LNCAP (cell line): ENCODE data around the gene ZBTB32.

Source experiments
- TF ChIP-seq, protein P1 (sequence below): fragments of 450-650 bp; IDR thresholded peaks from 2 replicates; pipeline ENCODE4 v1.5.1; 2017; ENCODE audit warnings: mild to moderate bottlenecking

ZBTB32 gene

DNA sequence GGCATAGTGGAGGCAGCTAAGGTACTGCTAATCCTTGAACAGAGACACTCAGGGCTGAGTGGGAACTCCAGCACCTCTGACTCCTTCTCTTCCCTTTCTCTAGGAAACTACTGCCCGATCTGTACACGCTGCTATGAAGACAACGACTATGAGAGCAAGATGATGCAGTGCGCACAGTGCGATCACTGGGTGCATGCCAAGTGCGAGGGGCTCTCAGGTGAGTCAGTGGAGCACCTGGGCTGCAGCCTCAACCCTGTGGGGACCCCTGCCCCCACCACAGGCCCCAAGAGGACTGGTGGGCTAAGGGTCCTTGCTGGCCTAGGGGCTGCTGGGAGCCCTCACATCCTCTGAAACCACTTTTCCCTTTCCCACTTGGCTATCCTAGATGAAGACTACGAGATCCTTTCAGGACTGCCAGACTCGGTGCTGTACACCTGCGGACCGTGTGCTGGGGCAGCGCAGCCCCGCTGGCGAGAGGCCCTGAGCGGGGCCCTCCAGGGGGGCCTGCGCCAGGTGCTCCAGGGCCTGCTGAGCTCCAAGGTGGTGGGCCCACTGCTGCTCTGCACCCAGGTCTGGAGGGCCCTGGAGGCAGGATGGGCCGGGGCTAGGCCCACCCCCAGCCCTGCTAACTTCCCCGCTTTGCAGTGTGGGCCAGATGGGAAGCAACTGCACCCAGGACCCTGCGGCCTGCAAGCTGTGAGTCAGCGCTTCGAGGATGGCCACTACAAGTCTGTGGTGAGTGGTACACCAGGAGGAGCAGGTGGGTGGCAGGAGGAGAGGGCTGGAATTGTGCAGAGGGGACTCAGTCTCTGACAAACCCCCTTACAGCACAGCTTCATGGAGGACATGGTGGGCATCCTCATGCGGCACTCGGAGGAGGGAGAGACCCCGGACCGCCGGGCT is 22.9 kb downstream of the ZBTB32 start:
- TF ChIP-seq, protein P1, sequence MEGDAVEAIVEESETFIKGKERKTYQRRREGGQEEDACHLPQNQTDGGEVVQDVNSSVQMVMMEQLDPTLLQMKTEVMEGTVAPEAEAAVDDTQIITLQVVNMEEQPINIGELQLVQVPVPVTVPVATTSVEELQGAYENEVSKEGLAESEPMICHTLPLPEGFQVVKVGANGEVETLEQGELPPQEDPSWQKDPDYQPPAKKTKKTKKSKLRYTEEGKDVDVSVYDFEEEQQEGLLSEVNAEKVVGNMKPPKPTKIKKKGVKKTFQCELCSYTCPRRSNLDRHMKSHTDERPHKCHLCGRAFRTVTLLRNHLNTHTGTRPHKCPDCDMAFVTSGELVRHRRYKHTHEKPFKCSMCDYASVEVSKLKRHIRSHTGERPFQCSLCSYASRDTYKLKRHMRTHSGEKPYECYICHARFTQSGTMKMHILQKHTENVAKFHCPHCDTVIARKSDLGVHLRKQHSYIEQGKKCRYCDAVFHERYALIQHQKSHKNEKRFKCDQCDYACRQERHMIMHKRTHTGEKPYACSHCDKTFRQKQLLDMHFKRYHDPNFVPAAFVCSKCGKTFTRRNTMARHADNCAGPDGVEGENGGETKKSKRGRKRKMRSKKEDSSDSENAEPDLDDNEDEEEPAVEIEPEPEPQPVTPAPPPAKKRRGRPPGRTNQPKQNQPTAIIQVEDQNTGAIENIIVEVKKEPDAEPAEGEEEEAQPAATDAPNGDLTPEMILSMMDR: no peak

DNA sequence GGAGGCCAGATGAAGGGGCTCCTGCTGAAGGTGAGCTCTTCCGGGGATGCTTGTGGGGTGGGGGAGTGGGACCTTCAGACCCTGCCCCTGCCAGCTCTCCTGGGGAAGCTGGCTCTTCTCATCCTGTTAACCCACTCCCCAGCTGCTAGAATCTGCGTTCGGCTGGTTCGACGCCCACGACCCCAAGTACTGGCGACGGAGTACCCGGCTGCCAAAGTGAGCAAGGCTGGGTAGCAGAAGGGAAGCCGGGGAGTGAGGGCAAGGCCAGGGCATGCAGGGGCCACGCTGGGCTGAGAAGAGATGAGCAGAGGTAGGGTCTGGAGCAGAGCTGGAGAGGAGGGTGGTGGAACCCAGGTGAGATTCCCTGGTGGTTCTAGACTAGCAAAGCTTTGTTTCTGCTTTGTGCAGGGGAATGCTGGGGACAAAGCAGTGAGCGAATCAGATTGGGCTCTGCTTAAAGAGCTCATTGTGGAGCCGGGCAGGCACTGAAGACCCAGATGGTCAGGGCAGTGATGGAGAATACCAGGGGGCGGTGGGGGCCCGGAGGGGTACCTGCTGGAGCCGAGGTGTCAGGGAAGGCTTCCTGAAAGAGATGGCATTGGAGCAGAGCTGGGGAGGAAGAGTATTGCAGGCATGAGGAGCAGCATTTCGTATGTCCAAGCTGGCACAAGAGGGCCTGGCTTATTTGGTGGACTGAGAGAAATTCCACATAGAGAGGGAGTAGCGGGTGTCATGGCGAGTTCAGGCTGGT is 23.8 kb downstream of the ZBTB32 start:
- TF ChIP-seq, protein P1: no peak

DNA sequence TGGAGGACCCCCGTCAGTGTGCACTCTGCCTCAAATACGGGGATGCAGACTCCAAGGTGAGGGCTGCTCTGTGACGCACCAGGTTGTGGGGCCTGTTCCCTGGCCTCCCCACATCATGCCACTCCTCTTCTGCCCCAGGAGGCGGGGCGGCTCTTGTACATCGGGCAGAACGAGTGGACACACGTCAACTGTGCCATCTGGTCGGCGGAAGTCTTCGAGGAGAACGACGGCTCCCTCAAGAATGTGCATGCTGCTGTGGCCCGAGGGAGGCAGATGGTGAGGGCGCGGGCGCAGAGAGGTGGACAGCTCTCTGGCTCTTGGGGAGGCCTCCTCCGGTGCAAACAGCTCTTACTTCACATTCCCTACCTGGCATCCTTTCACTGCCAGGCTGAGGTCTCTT is 24.7 kb downstream of the ZBTB32 start:
- TF ChIP-seq, protein P1: no peak

DNA sequence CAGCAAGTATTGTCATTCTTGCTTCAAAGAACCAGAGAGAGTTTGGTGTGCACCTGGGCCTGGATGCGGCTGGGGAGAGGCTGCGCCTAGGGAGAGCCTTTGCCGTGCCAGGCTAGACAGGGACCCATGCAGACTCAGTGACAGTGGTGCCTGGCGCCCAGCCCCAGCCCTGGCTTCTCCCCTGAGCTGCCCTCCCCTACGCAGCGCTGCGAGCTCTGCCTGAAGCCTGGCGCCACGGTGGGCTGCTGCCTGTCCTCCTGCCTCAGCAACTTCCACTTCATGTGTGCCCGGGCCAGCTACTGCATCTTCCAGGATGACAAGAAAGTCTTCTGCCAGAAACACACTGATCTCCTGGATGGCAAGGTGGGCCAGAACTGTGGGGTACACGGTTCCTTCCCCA is 25.4 kb downstream of the ZBTB32 start:
- TF ChIP-seq, protein P1: no peak

DNA sequence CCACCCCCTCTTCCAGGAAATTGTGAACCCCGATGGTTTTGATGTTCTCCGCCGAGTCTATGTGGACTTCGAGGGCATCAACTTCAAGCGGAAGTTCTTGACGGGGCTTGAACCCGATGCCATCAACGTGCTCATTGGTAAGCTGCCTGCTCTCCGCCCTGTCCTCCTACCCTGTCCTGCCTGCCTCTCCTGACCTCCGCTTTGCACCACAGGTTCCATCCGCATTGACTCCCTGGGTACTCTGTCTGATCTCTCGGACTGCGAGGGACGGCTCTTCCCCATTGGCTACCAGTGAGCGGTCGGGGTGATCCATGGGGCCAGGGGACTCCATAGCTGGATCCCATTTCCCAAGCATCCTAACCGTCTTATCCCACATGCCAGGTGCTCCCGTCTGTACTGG is 26.0 kb downstream of the ZBTB32 start:
- TF ChIP-seq, protein P1: no peak

DNA sequence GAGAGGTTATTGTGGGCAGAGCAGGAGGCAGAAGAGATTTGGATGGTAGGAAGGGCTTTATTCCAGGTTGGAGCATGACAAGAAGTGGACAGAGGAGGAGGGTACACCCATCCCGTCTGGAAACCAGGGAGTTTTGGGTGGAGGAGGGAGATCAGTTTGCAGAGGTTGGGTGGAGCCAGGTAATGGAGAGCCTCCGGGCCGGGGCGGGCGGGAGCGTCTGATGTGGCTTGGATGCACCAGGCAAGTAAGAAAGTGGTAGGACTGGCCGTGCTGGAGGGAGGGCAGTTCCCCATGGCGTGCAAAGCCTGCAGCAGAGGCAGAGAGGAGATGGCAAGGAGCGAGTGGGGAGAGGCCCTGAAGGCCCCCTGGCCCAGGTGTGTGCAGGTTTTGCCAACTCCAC is 27.0 kb downstream of the ZBTB32 start:
- TF ChIP-seq, protein P1: no peak

DNA sequence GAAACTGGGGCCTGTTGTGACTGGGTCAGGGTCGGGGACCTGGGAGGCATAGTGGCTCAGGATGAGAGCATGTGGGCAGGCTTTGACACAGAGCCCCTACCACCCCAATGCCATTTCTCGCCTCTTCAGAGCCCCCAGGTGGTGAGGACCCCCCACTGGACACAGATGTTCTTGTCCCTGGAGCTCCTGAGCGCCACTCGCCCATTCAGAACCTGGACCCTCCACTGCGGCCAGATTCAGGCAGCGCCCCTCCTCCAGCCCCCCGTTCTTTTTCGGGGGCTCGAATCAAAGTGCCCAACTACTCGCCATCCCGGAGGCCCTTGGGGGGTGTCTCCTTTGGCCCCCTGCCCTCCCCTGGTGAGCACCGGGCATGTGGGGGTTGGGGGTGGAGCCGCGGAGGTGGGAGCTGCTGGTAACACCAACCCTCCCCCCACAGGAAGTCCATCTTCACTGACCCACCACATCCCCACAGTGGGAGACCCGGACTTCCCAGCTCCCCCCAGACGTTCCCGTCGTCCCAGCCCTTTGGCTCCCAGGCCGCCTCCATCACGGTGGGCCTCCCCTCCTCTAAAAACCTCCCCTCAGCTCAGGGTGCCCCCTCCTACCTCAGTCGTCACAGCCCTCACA is 27.5 kb downstream of the ZBTB32 start:
- TF ChIP-seq, protein P1: no peak
